Measurements from ENCODE around the gene TEKT5. TPM values are rescaled to one million over a fixed set of nuclear protein-coding genes. Genes with fewer than 3 reads are reported as not detected.

The TEKT5 gene
- total RNA-seq, 4 donors from 2014 or later, result not detected

- H3K4me3 ChIP-seq, result peak overlapping the region in 1 of 4 donors; percentile 30
Observed at GRCh38 chr16:10618710-10619209, 76.0 kb downstream of the TEKT5 start.

GRCh38 chr16:10617662-10618420 is 76.9 kb downstream of the TEKT5 start:
- Histone ChIP-seq H3K27ac (replicated peaks in 1 of 4) (peak overlapping the region in 1 of 4 donors; percentile 7), H3K9me3 (no peaks in the 10 kb centered on the region), H3K27me3 (peaks cover 0 to 28% (median 0%) of the 10 kb centered on the region in 4 donors), H3K4me3 (no peak overlapping the region), H3K36me3 (no peaks in the 10 kb centered on the region), H3K4me1 (peaks cover 22 to 36% (median 25%) of the 10 kb centered on the region in 4 donors)
- TF ChIP-seq POLR2A (IDR thresholded peaks at IDR 0.05; ENCODE audit: low read depth) (no peak), EP300 (IDR thresholded peaks at IDR 0.05) (no peak), CTCF (IDR thresholded peaks at IDR 0.05) (no peak), POLR2AphosphoS5 (IDR thresholded peaks at IDR 0.05) (no peak)
- DNase-seq (ENCODE audit: extremely low spot score), result no peak
- WGBS, result 73% methylated on average over 12 of the region's 12 CpGs
- intact Hi-C loops (cut with DNase I), result no loop called here

More at GRCh38 chr16:10618710-10619209, 76.0 kb downstream of the TEKT5 start:
- intact Hi-C loops (cut with DNase I), result no loop called here
- Histone ChIP-seq H3K9me3 (no peaks in the 10 kb centered on the region), H3K27ac (replicated peaks in 1 of 4) (peak overlapping the region in 1 of 4 donors; percentile 39), H3K36me3 (no peaks in the 10 kb centered on the region), H3K27me3 (peaks cover 0 to 28% (median 0%) of the 10 kb centered on the region in 4 donors), H3K4me1 (peaks cover 22 to 36% (median 25%) of the 10 kb centered on the region in 4 donors)
- DNase-seq (ENCODE audit: extremely low spot score), result no peak
- TF ChIP-seq EP300 (IDR thresholded peaks at IDR 0.05), result no peak
- no peak for TF ChIP-seq POLR2AphosphoS5 (IDR thresholded peaks at IDR 0.05)
- TF ChIP-seq CTCF (IDR thresholded peaks at IDR 0.05), result no peak
- TF ChIP-seq POLR2A (IDR thresholded peaks at IDR 0.05; ENCODE audit: low read depth), result no peak
- 66% methylated on average over 12 of the region's 13 CpGs for WGBS

GRCh38 chr16:10616756-10617640 is 77.7 kb downstream of the TEKT5 start:
- intact Hi-C loops (cut with DNase I), result no loop called here
- no peaks in the 10 kb centered on the region for H3K36me3 ChIP-seq
- TF ChIP-seq CTCF (IDR thresholded peaks at IDR 0.05) (peak in 1 of 3 experiments; percentile 25), POLR2AphosphoS5 (IDR thresholded peaks at IDR 0.05) (peak in 1 of 2 donors; percentile 6), POLR2A (IDR thresholded peaks at IDR 0.05; ENCODE audit: low read depth) (no peak), EP300 (IDR thresholded peaks at IDR 0.05) (no peak)
- peaks cover 0 to 24% (median 0%) of the 10 kb centered on the region in 4 donors for H3K27me3 ChIP-seq
- no peaks in the 10 kb centered on the region for H3K9me3 ChIP-seq
- no peak for DNase-seq (ENCODE audit: extremely low spot score)
- WGBS, result 34% methylated on average over 12 of the region's 14 CpGs
- peaks cover 22 to 36% (median 25%) of the 10 kb centered on the region in 4 donors for H3K4me1 ChIP-seq
- no peak overlapping the region for H3K4me3 ChIP-seq
- peak overlapping the region in 3 of 4 donors; percentile 3 to 42 (median 7) for H3K27ac ChIP-seq (replicated peaks in 1 of 4)

- H3K4me1 ChIP-seq, result peaks cover 22 to 36% (median 25%) of the 10 kb centered on the region in 4 donors
- WGBS, result 75% methylated on average over 6 of the region's 6 CpGs
Observed at GRCh38 chr16:10616419-10616755, 78.3 kb downstream of the TEKT5 start.

More at GRCh38 chr16:10616419-10616755, 78.3 kb downstream of the TEKT5 start:
- Histone ChIP-seq H3K27ac (replicated peaks in 1 of 4) (peak overlapping the region in 2 of 4 donors; percentile 3 to 42), H3K36me3 (no peaks in the 10 kb centered on the region), H3K27me3 (peaks cover 0 to 26% (median 0%) of the 10 kb centered on the region in 4 donors), H3K4me3 (no peak overlapping the region), H3K9me3 (no peaks in the 10 kb centered on the region)
- DNase-seq (ENCODE audit: extremely low spot score), result no peak
- intact Hi-C loops (cut with DNase I), result no loop called here
- TF ChIP-seq CTCF (IDR thresholded peaks at IDR 0.05), result no peak
- no peak for TF ChIP-seq POLR2AphosphoS5 (IDR thresholded peaks at IDR 0.05)
- no peak for TF ChIP-seq POLR2A (IDR thresholded peaks at IDR 0.05; ENCODE audit: low read depth)
- no peak for TF ChIP-seq EP300 (IDR thresholded peaks at IDR 0.05)

Measured in esophagus muscularis mucosa (tissue), 4 donors.